ENCODE data around the gene MT3. TPM values are rescaled to one million over a fixed set of nuclear protein-coding genes. Genes with fewer than 3 reads are reported as not detected.

The MT3 gene
- total RNA-seq, 2 experiments from 2014 or later = 0.64 to 1.6 TPM

- Mint-ChIP-seq H3K27me3 (ENCODE audit: low read depth) (peaks cover 31% of the 10 kb centered on the region), H3K36me3 (ENCODE audit: low read depth) (no peaks in the 10 kb centered on the region), H3K27ac (no peak overlapping the region), H3K4me1 (ENCODE audit: low read depth) (peaks cover 14% of the 10 kb centered on the region), H3K4me3 (peak overlapping the region; percentile 68), H3K9me3 (no peaks in the 10 kb centered on the region)
- DNase-seq = no peak
- intact Hi-C loops (cut with micrococcal nuclease) = loop anchor here (1.0 to 2.0 kb wide), 4 partner anchors 12 to 56 kb away; partner anchors contain the start of genes MT1X and MT2A
- CTCF ChIA-PET = interaction anchor here (1.2 kb wide), 1 partner anchor 76 kb away, joined by 6 read pairs; no protein-coding TSS in a partner anchor
Measured at GRCh38 chr16:56625943-56626654, 36.8 kb downstream of the MT3 start.

- no peak overlapping the region for H3K4me3 Mint-ChIP-seq
- DNase-seq = no peak
- no peaks in the 10 kb centered on the region for H3K9me3 Mint-ChIP-seq
- H3K36me3 Mint-ChIP-seq (ENCODE audit: low read depth) = no peaks in the 10 kb centered on the region
- intact Hi-C loops (cut with micrococcal nuclease) = no loop called here
- peaks cover 37% of the 10 kb centered on the region for H3K27me3 Mint-ChIP-seq (ENCODE audit: low read depth)
- CTCF ChIA-PET = interaction anchor here (0.6 kb wide), 1 partner anchor 75 kb away, joined by 3 read pairs; no protein-coding TSS in a partner anchor
- H3K27ac Mint-ChIP-seq = no peak overlapping the region
- peaks cover 15% of the 10 kb centered on the region for H3K4me1 Mint-ChIP-seq (ENCODE audit: low read depth)
Measured at GRCh38 chr16:56626685-56627084, 37.4 kb downstream of the MT3 start.

- DNase-seq = no peak
- Mint-ChIP-seq H3K9me3 (no peaks in the 10 kb centered on the region), H3K36me3 (ENCODE audit: low read depth) (no peaks in the 10 kb centered on the region), H3K4me1 (ENCODE audit: low read depth) (peaks cover 24% of the 10 kb centered on the region), H3K4me3 (no peak overlapping the region), H3K27ac (no peak overlapping the region), H3K27me3 (ENCODE audit: low read depth) (peaks cover 52% of the 10 kb centered on the region)
- CTCF ChIA-PET = interaction anchor here (0.7 kb wide), 2 partner anchors 52 to 155 kb away, joined by 3 read pairs; no protein-coding TSS in a partner anchor
- intact Hi-C loops (cut with micrococcal nuclease) = no loop called here
Measured at GRCh38 chr16:56628486-56629350, 39.4 kb downstream of the MT3 start.

- CTCF ChIA-PET = interaction anchor here (1.8 kb wide), 1 partner anchor 14 kb away, joined by 7 read pairs; no protein-coding TSS in a partner anchor
- intact Hi-C loops (cut with micrococcal nuclease) = no loop called here
- no peaks in the 10 kb centered on the region for H3K9me3 Mint-ChIP-seq
Measured at GRCh38 chr16:56629531-56629930, 40.2 kb downstream of the MT3 start.

DNA sequence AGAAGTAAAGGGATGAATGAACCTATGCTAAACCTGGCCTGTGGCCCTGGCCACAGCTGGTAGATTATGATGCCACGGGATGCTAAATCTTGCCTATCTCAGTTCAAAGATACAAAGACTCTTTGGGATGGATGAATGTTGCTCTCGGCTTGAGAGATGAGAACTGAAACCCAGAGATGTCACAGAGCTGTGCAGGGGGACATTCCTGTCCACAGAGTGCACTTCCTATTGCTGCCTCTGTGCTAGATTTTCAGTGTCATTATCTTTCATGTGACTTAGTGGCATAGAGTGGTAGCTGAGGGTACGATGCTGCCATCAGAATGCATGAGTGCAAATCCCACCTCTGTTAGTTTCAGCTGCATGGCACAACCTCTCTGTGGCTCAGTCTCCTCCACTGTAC is 40.8 kb downstream of the MT3 start:
- H3K4me1 Mint-ChIP-seq (ENCODE audit: low read depth) = peaks cover 23% of the 10 kb centered on the region
- no peaks in the 10 kb centered on the region for H3K9me3 Mint-ChIP-seq
- H3K27ac Mint-ChIP-seq = no peak overlapping the region
- H3K27me3 Mint-ChIP-seq (ENCODE audit: low read depth) = peaks cover 59% of the 10 kb centered on the region
- CTCF ChIA-PET = interaction anchor here (0.6 to 1.8 kb wide), 3 partner anchors 13 to 72 kb away, joined by 3 to 7 read pairs (median 3); no protein-coding TSS in a partner anchor
- intact Hi-C loops (cut with micrococcal nuclease) = no loop called here
- DNase-seq = no peak
- H3K36me3 Mint-ChIP-seq (ENCODE audit: low read depth) = no peaks in the 10 kb centered on the region
- H3K4me3 Mint-ChIP-seq = no peak overlapping the region

More at GRCh38 chr16:56629531-56629930, 40.2 kb downstream of the MT3 start:
- Mint-ChIP-seq H3K27me3 (ENCODE audit: low read depth) (peaks cover 57% of the 10 kb centered on the region), H3K4me3 (no peak overlapping the region), H3K4me1 (ENCODE audit: low read depth) (peaks cover 22% of the 10 kb centered on the region), H3K27ac (no peak overlapping the region), H3K36me3 (ENCODE audit: low read depth) (no peaks in the 10 kb centered on the region)
- no peak for DNase-seq

DNA sequence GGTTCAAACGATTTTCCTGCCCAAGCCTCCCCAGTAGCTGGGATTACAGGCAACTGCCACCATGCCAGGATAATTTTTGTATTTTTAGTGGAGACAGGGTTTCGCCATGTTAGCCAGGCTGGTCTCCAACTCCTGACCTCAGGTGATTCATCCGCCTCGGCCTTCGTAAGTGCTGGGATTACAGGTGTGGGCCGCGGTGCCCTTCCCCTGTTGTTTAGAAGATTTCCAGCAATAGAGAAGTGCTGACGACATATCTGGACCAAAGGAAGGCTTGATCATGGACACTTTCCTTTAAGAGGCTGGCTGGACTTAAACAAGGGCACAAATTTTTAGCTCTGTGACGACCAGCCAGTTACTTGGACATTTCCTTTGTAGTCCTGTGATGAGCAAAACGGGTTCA is 41.9 kb downstream of the MT3 start:
- Mint-ChIP-seq H3K27me3 (ENCODE audit: low read depth) (peaks cover 59% of the 10 kb centered on the region), H3K4me1 (ENCODE audit: low read depth) (peaks cover 22% of the 10 kb centered on the region), H3K36me3 (ENCODE audit: low read depth) (no peaks in the 10 kb centered on the region), H3K9me3 (no peaks in the 10 kb centered on the region), H3K4me3 (no peak overlapping the region), H3K27ac (no peak overlapping the region)
- intact Hi-C loops (cut with micrococcal nuclease) = no loop called here
- CTCF ChIA-PET = interaction anchor here (1.5 to 1.8 kb wide), 2 partner anchors 12 to 71 kb away, joined by 3 to 7 read pairs; no protein-coding TSS in a partner anchor
- DNase-seq = no peak

DNA sequence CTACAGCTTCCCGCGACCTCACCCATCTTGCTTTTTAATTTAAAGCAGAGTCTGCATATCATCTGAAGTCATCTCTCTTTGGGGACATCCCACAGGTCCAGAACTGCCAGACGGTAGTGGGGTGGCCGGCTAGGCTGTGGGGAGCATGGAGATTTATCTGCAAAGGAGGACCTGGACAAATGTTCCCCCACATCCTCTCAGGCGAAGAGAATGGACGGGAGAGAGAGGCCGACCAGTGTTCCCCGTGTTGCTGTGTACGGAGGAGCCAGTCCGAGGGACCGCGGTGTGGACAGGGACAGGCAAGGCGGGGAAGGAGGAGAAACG is 42.5 kb downstream of the MT3 start:
- Mint-ChIP-seq H3K27ac (no peak overlapping the region), H3K27me3 (ENCODE audit: low read depth) (peaks cover 59% of the 10 kb centered on the region), H3K36me3 (ENCODE audit: low read depth) (no peaks in the 10 kb centered on the region), H3K4me3 (peak overlapping the region; percentile 59), H3K9me3 (no peaks in the 10 kb centered on the region), H3K4me1 (ENCODE audit: low read depth) (peaks cover 24% of the 10 kb centered on the region)
- no peak for DNase-seq
- intact Hi-C loops (cut with micrococcal nuclease) = no loop called here
- CTCF ChIA-PET = no interaction called here

- DNase-seq = no peak
- CTCF ChIA-PET = no interaction called here
- Mint-ChIP-seq H3K36me3 (ENCODE audit: low read depth) (no peaks in the 10 kb centered on the region), H3K27ac (no peak within 1 kb of the TSS), H3K4me1 (ENCODE audit: low read depth) (peaks cover 24% of the 10 kb centered on the region), H3K27me3 (ENCODE audit: low read depth) (peaks cover 60% of the 10 kb centered on the region), H3K9me3 (no peaks in the 10 kb centered on the region), H3K4me3 (peak within 1 kb of the TSS; percentile 59)
- intact Hi-C loops (cut with micrococcal nuclease) = no loop called here
Measured at GRCh38 chr16:56632156-56632847, 43.0 kb downstream of the MT3 start, which contains the start of gene MT1M. TSS of gene MT1M (plus strand) at chr16:56632659. CDS start at chr16:56632732, 73 bp downstream.

DNA sequence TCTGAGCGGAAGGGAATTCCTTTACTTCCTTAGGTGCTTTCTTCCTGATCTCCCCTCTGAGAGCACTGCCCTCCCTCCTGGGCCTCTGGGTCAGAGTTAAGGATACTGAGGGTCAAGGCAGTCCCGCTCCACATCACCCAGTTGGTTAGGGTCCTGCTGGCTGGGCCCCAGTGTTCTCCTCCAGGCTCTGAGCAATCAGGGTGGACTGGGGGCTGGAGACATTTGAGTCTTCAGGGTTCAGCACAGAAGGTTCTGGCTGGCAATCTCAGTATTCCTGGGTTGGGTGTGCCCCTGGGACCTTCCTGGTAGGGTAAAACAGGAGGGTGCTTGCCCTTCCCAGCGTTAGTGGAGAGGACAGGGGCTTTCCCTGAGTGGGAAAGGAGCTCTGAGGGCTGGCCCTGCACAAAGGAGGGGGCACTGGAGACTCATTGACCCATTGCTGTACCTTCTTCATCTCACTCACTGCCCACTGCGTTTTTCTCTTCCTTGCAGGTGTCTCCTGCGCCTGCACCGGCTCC is 43.6 kb downstream of the MT3 start:
- Mint-ChIP-seq H3K4me1 (ENCODE audit: low read depth) (peaks cover 27% of the 10 kb centered on the region), H3K9me3 (no peaks in the 10 kb centered on the region), H3K27ac (no peak overlapping the region), H3K36me3 (ENCODE audit: low read depth) (no peaks in the 10 kb centered on the region), H3K4me3 (peak overlapping the region; percentile 33), H3K27me3 (ENCODE audit: low read depth) (peaks cover 66% of the 10 kb centered on the region)
- no peak for DNase-seq
- CTCF ChIA-PET = interaction anchor here (0.9 kb wide), 1 partner anchor 29 kb away, joined by 3 read pairs; no protein-coding TSS in a partner anchor
- intact Hi-C loops (cut with micrococcal nuclease) = no loop called here

- no peaks in the 10 kb centered on the region for H3K36me3 Mint-ChIP-seq (ENCODE audit: low read depth)
- CTCF ChIA-PET = interaction anchor here (0.9 kb wide), 1 partner anchor 29 kb away, joined by 3 read pairs; no protein-coding TSS in a partner anchor
- intact Hi-C loops (cut with micrococcal nuclease) = no loop called here
- no peaks in the 10 kb centered on the region for H3K9me3 Mint-ChIP-seq
- no peak overlapping the region for H3K27ac Mint-ChIP-seq
- H3K4me1 Mint-ChIP-seq (ENCODE audit: low read depth) = peaks cover 30% of the 10 kb centered on the region
- H3K27me3 Mint-ChIP-seq (ENCODE audit: low read depth) = peaks cover 70% of the 10 kb centered on the region
- no peak for DNase-seq
- no peak overlapping the region for H3K4me3 Mint-ChIP-seq
Measured at GRCh38 chr16:56633535-56633934, 44.2 kb downstream of the MT3 start.

DNA sequence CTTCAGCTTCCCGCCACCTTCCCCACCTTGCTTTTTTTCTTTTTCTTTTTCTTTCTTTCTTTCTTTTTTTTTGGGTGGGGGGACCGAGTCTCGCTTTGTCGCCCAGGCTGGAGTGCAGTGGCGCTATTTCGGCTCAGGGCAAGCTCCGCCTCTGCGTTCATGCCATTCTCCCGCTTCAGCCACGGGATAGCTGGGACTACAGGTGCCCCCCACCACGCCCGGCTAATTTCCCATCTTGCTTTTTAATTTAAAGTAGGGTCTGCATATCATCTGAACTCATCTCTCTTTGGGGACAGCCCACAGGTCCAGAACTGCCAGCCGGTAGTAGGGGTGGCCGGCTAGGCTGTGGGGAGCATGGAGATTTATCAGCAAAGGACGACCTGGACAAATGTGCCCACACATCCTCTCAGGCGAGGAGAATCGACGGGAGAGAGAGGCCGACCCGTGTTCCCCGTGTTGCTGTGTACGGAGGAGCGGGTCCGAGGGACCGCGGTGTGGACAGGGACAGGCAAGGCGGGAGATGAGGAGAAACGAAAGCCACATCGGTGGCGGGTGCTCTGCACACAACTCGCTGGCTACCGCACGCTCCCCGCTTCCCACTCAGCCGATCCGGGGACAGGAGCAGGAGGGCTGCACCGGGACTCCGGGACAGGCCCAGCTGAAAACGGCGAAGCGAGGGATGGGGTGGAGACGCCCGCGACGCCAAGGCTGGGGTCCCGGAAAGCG is 45.5 kb downstream of the MT3 start:
- DNase-seq = no peak
- H3K27ac Mint-ChIP-seq = no peak overlapping the region
- peaks cover 32% of the 10 kb centered on the region for H3K4me1 Mint-ChIP-seq (ENCODE audit: low read depth)

More for the DNA sequence above, 45.5 kb downstream of the MT3 start:
- Mint-ChIP-seq H3K9me3 (no peaks in the 10 kb centered on the region), H3K36me3 (ENCODE audit: low read depth) (no peaks in the 10 kb centered on the region), H3K27me3 (ENCODE audit: low read depth) (peaks cover 83% of the 10 kb centered on the region), H3K4me3 (peak overlapping the region; percentile 58)
- CTCF ChIA-PET = interaction anchor here (0.6 kb wide), 1 partner anchor 34 kb away, joined by 3 read pairs; no protein-coding TSS in a partner anchor
- intact Hi-C loops (cut with micrococcal nuclease) = no loop called here
